Adrenal gland (tissue), 5 donors: ENCODE data around the gene PPP6C.
"Not testable (repeated sequence)": the region's sequence is repeated elsewhere in the genome, so short reads cannot be mapped to it uniquely, and the experiment has no call there.

Experiments
- CTCF ChIP-seq, 6 experiments: fragments of 450-650 bp in 4 of 6; fragments of 200-600 bp in 2 of 6; sonication (generic) in 1 of 6; IDR thresholded peaks; 1 replicate in 5 of 6; 2 replicates in 1 of 6; pipeline versions ENCODE4 v1.5.1 to v1.8.0; 2016 to 2021; ENCODE audit warnings: antibody characterized with exemption in 6 of 6, mild to moderate bottlenecking in 2 of 6, moderate library complexity in 1 of 6
- POLR2A ChIP-seq, 2 donors: fragments of 450-650 bp; IDR thresholded peaks; one replicate each; pipeline ENCODE4 v1.6.1; 2017; ENCODE audit warnings: antibody characterized with exemption in 2 of 2, mild to moderate bottlenecking in 2 of 2, moderate library complexity in 1 of 2
- donor health status: DM: no; HTN: no; CAD: no.

GRCh38 chr9:125195591-125195990 is 6.0 kb upstream of the PPP6C start:
- not testable (repeated sequence) for TF ChIP-seq CTCF, POLR2A (IDR thresholded peaks at IDR 0.05)
